ENCODE results near the gene LRBA. TPM values are rescaled to one million over a fixed set of nuclear protein-coding genes. Genes with fewer than 3 reads are reported as not detected.

The LRBA gene
- total RNA-seq, 1 experiment from 2014 or later: 55.3 TPM

DNA sequence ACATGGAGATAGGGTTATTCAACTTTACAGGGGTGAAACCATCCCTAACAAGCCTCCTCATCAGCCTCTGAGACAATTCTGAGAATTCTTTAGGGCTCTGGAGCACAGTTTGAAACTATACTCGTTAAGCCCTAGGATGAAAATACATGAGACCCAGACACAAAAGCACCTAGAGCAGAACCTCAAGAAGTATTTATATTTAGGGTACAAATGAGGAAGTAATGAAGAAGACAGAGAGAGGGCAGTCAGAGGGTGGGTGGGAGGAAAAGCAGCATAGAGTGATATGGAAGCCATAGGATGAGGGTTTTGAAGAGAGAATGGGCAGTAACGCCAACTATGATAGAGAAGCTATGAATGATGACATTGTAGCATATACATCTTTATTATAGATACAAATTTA is 686.6 kb downstream of the LRBA start:
- H3K9me3 Mint-ChIP-seq: no peaks in the 10 kb centered on the region
- no peaks in the 10 kb centered on the region for H3K27me3 ChIP-seq (ENCODE audit: insufficient read depth, low read length)
- no peak overlapping the region for H2BK20ac ChIP-seq (ENCODE audit: low read depth, low read length, poor library complexity, severe bottlenecking)
- H3K23ac ChIP-seq (ENCODE audit: insufficient read length, low read depth, low read length): no peak overlapping the region
- no peak overlapping the region for H3K18ac ChIP-seq (ENCODE audit: insufficient read length, low read depth, low read length)
- H2AFZ ChIP-seq (ENCODE audit: low read length): no peak overlapping the region
- no peak overlapping the region for H3K4ac ChIP-seq (ENCODE audit: low read depth, low read length)
- no peaks in the 10 kb centered on the region for H3K27me3 Mint-ChIP-seq (ENCODE audit: low read depth)
- H3K9ac ChIP-seq (ENCODE audit: extremely low read depth, insufficient read length, low read length): no peak overlapping the region
- no peaks in the 10 kb centered on the region for H3K79me2 ChIP-seq (ENCODE audit: insufficient read depth, low read length)
- no peak overlapping the region for H3K56ac ChIP-seq (ENCODE audit: insufficient read length, low read depth, low read length)
- H2BK5ac ChIP-seq (ENCODE audit: insufficient read length, low read length): no peak overlapping the region
- no peaks in the 10 kb centered on the region for H3K4me1 ChIP-seq (ENCODE audit: insufficient read depth, low read length)
- H4K91ac ChIP-seq (ENCODE audit: insufficient read length, low read depth, low read length): no peak overlapping the region
- H4K20me1 ChIP-seq (ENCODE audit: control insufficient read depth, insufficient read depth, insufficient read length): no peaks in the 10 kb centered on the region
- H3K9me3 ChIP-seq (ENCODE audit: control insufficient read depth, low read depth, low read length): no peaks in the 10 kb centered on the region
- no peak overlapping the region for H2BK15ac ChIP-seq (ENCODE audit: low read depth, low read length)
- no peak overlapping the region for H2BK120ac ChIP-seq (ENCODE audit: low read depth, low read length, poor library complexity, severe bottlenecking)
- no peak overlapping the region for H3K27ac Mint-ChIP-seq
- no peak overlapping the region for H3K27ac ChIP-seq (ENCODE audit: insufficient read length, low read depth, low read length)
- no peak overlapping the region for H4K8ac ChIP-seq (replicated peaks; ENCODE audit: insufficient read length, low read depth, low read length)
- H3T11ph ChIP-seq (ENCODE audit: low read length): no peak overlapping the region
- no peak for DNase-seq
- no peak overlapping the region for H3K4me3 Mint-ChIP-seq
- no peaks in the 10 kb centered on the region for H3K79me1 ChIP-seq (ENCODE audit: insufficient read depth, low read depth, low read length, poor library complexity, severe bottlenecking)
- H3K23me2 ChIP-seq (ENCODE audit: insufficient read length, low read depth, low read length, poor library complexity, severe bottlenecking): no peaks in the 10 kb centered on the region
- H4K5ac ChIP-seq (ENCODE audit: insufficient read length, low read depth, low read length): no peak overlapping the region
- H3K14ac ChIP-seq (ENCODE audit: insufficient read depth, low read length): no peak overlapping the region
- H3K4me2 ChIP-seq (ENCODE audit: insufficient read depth, insufficient read length, low read length): no peak overlapping the region
- WGBS (ENCODE audit: extremely low coverage, insufficient read length, low lambda C conversion rate): no CpG with 5 or more reads among the region's 2 CpGs
- no peak overlapping the region for H2AK5ac ChIP-seq (ENCODE audit: insufficient read length, low read length)
- peaks cover 0 to 2% of the 10 kb centered on the region in 2 experiments; a peak in 2 of 4 replicates for H3K4me1 Mint-ChIP-seq
- peaks cover 0 to 5% (median 0%) of the 10 kb centered on the region in 3 experiments; a peak in 3 of 7 replicates for H3K36me3 Mint-ChIP-seq (ENCODE audit: insufficient read depth in 1 of 3, low read depth in 3 of 3)
- TF ChIP-seq, protein P1, sequence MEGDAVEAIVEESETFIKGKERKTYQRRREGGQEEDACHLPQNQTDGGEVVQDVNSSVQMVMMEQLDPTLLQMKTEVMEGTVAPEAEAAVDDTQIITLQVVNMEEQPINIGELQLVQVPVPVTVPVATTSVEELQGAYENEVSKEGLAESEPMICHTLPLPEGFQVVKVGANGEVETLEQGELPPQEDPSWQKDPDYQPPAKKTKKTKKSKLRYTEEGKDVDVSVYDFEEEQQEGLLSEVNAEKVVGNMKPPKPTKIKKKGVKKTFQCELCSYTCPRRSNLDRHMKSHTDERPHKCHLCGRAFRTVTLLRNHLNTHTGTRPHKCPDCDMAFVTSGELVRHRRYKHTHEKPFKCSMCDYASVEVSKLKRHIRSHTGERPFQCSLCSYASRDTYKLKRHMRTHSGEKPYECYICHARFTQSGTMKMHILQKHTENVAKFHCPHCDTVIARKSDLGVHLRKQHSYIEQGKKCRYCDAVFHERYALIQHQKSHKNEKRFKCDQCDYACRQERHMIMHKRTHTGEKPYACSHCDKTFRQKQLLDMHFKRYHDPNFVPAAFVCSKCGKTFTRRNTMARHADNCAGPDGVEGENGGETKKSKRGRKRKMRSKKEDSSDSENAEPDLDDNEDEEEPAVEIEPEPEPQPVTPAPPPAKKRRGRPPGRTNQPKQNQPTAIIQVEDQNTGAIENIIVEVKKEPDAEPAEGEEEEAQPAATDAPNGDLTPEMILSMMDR (conservative IDR thresholded peaks at IDR 0.05): no peak
- H2BK12ac ChIP-seq (ENCODE audit: insufficient read length, low read depth, low read length): no peak overlapping the region
